Neutrophil (primary cell): ENCODE data around the gene PLCD3.

Experiments used
- H3K27ac ChIP-seq: fragments of 200-600 bp; sonication (generic); 2 replicates; pipeline ENCODE4 v1.5.1; 2016; ENCODE audit warnings: mild to moderate bottlenecking, moderate library complexity
- H3K27me3 ChIP-seq: fragments of 200-600 bp; sonication (generic); 2 replicates; pipeline ENCODE4 v1.6.0; 2016; ENCODE audit warnings: mild to moderate bottlenecking
- H3K36me3 ChIP-seq: fragments of 200-600 bp; sonication (generic); 2 replicates; pipeline ENCODE4 v1.5.1; 2017
- H3K4me1 ChIP-seq, 2 experiments: fragments of 200-600 bp in 1 of 2; sonication (generic) in 1 of 2; 1 replicate in 1 of 2; 2 replicates in 1 of 2; pipeline versions ENCODE4 v1.5.1 to v1.6.1; 2013 to 2016; ENCODE audit warnings: low read depth in 1 of 2, low read length in 1 of 2, mild to moderate bottlenecking in 1 of 2, moderate library complexity in 1 of 2; ENCODE audit not compliant: control insufficient read depth in 1 of 2, insufficient read depth in 1 of 2
- H3K4me3 ChIP-seq, 2 experiments: fragments of 200-600 bp in 1 of 2; sonication (generic) in 1 of 2; 1 replicate in 1 of 2; 2 replicates in 1 of 2; pipeline ENCODE4 v1.5.1; 2013 to 2016; ENCODE audit warnings: low read depth in 1 of 2, low read length in 1 of 2, mild to moderate bottlenecking in 1 of 2, moderate library complexity in 1 of 2
- H3K9me3 ChIP-seq: fragments of 200-600 bp; sonication (generic); 2 replicates; pipeline ENCODE4 v1.5.1; 2016
- TF ChIP-seq, protein P1 (sequence below): fragments of 200-600 bp; sonication (generic); IDR thresholded peaks from 2 replicates; pipeline ENCODE4 v1.5.1; 2016; ENCODE audit warnings: antibody characterized with exemption

The PLCD3 gene

GRCh38 chr17:45129940-45130680 is 2.2 kb downstream of the PLCD3 start:
- Histone ChIP-seq H3K27ac (no peak overlapping the region), H3K4me1 (peaks cover 28 to 34% of the 10 kb centered on the region in 2 experiments), H3K27me3 (peaks cover 7% of the 10 kb centered on the region), H3K9me3 (no peaks in the 10 kb centered on the region), H3K4me3 (no peak overlapping the region), H3K36me3 (no peaks in the 10 kb centered on the region)
- TF ChIP-seq, protein P1, sequence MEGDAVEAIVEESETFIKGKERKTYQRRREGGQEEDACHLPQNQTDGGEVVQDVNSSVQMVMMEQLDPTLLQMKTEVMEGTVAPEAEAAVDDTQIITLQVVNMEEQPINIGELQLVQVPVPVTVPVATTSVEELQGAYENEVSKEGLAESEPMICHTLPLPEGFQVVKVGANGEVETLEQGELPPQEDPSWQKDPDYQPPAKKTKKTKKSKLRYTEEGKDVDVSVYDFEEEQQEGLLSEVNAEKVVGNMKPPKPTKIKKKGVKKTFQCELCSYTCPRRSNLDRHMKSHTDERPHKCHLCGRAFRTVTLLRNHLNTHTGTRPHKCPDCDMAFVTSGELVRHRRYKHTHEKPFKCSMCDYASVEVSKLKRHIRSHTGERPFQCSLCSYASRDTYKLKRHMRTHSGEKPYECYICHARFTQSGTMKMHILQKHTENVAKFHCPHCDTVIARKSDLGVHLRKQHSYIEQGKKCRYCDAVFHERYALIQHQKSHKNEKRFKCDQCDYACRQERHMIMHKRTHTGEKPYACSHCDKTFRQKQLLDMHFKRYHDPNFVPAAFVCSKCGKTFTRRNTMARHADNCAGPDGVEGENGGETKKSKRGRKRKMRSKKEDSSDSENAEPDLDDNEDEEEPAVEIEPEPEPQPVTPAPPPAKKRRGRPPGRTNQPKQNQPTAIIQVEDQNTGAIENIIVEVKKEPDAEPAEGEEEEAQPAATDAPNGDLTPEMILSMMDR = no peak

DNA sequence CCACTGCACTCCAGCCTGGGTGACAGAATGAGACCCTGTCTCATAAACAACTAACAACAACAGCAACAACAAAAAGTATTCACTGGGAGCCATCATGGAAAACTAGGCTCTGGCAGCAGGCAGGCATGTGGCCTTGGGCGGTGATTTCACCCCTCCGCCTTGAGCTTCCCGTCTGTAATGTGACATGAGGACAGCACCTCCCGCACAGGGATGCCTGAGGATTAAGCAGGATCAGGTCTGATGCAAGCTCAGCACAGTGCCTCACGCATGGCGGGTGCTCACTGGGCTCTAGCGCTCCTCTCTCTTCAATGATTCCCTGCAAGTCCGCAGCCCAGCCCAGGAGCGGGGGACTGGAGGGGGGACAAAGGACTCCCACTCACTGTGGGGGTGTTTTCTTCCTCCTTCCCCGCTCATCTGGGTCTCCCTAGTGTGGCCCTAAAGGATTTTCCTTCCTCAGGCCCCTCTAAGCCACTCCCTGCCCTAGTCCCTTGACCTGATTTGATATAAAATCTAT is 2.8 kb downstream of the PLCD3 start:
- H3K4me3 ChIP-seq = no peak overlapping the region
- peaks cover 7% of the 10 kb centered on the region for H3K27me3 ChIP-seq
- peaks cover 28 to 30% of the 10 kb centered on the region in 2 experiments for H3K4me1 ChIP-seq
- TF ChIP-seq, protein P1 = no peak
- no peaks in the 10 kb centered on the region for H3K36me3 ChIP-seq
- H3K9me3 ChIP-seq = no peaks in the 10 kb centered on the region
- H3K27ac ChIP-seq = no peak overlapping the region

- Histone ChIP-seq H3K4me1 (peaks cover 28 to 30% of the 10 kb centered on the region in 2 experiments), H3K9me3 (no peaks in the 10 kb centered on the region), H3K27me3 (peaks cover 7% of the 10 kb centered on the region), H3K4me3 (no peak overlapping the region), H3K36me3 (no peaks in the 10 kb centered on the region), H3K27ac (no peak overlapping the region)
- TF ChIP-seq, protein P1 = no peak
Measured at GRCh38 chr17:45128989-45129388, 3.3 kb downstream of the PLCD3 start.

GRCh38 chr17:45128331-45128730 is 4.0 kb downstream of the PLCD3 start:
- peaks cover 7% of the 10 kb centered on the region for H3K27me3 ChIP-seq
- H3K9me3 ChIP-seq = no peaks in the 10 kb centered on the region
- no peak overlapping the region for H3K4me3 ChIP-seq
- TF ChIP-seq, protein P1 = no peak
- H3K4me1 ChIP-seq = peaks cover 28 to 30% of the 10 kb centered on the region in 2 experiments
- no peaks in the 10 kb centered on the region for H3K36me3 ChIP-seq
- H3K27ac ChIP-seq = no peak overlapping the region

DNA sequence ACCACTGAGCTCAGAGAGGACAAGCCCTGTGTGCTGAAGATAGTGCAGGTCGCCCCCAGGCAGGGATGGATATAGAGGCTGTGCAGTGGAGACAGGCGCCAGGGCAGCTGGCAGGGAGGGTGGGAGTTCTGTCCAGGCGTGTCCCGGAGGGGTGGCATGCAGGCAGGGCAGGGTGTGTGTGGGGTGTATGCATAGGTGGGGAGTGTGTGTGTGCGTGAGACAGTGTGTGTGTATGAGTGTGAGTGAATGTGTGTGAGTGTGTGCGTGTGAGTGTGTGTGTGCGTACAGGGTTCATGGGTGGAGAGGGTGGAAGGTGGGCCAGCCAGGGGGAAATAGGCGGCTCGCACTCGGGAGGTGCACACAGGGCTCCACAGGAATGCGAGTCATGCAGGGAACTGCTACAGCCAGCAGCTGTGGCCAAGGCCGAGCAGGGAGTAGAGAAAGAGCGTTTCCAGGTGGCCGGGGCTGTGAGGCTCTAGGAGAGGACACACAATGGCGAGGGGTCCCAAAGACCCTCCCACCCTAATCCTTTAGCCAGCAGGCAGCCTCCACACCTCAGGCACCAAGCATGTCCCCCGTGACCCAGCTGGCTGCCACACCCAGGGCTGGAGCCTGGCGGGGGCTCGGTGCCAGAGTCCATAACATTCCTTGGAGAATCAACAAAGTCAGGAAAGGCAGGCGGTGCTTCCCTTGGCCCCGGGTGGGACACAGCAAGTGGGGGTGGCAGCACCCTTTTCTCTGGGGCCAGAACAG is 4.6 kb downstream of the PLCD3 start:
- Histone ChIP-seq H3K27ac (no peak overlapping the region), H3K27me3 (peaks cover 7% of the 10 kb centered on the region), H3K4me1 (peaks cover 24 to 27% of the 10 kb centered on the region in 2 experiments), H3K9me3 (no peaks in the 10 kb centered on the region), H3K36me3 (no peaks in the 10 kb centered on the region), H3K4me3 (no peak overlapping the region)
- TF ChIP-seq, protein P1 = no peak
